Smooth muscle cell (in vitro differentiated cells): ENCODE data around the gene TSEN34. TPM values are rescaled to one million over a fixed set of nuclear protein-coding genes. Genes with fewer than 3 reads are reported as not detected.
A peak's percentile ranks its signal among the peaks of the same experiment; 100 is the strongest.

Experiments
- DNase-seq: peaks from one replicate; lab custom pipeline; 2025; ENCODE audit not compliant: unreplicated experiment; lab: John Stamatoyannopoulos, UW
- H2AFZ ChIP-seq: fragments of 200-600 bp; sonication (generic); 2 replicates; pipeline ENCODE4 v1.6.0; 2016; ENCODE audit warnings: antibody characterized with exemption, low read depth, mild to moderate bottlenecking
- H3F3A ChIP-seq: fragments of 200-600 bp; sonication (generic); 2 replicates; pipeline ENCODE4 v1.6.0; 2017; ENCODE audit warnings: antibody characterized with exemption, low read depth
- H3K27ac ChIP-seq: fragments of 200-600 bp; sonication (generic); 2 replicates; pipeline ENCODE4 v1.5.1; 2016; ENCODE audit warnings: low read depth, mild to moderate bottlenecking
- H3K27me3 ChIP-seq: fragments of 200-600 bp; sonication (generic); 2 replicates; pipeline ENCODE4 v1.6.1; 2016; ENCODE audit warnings: low read depth, mild to moderate bottlenecking
- H3K36me3 ChIP-seq: fragments of 200-600 bp; sonication (generic); 2 replicates; pipeline ENCODE4 v1.5.1; 2016; ENCODE audit warnings: low read depth
- H3K4me1 ChIP-seq: fragments of 200-600 bp; sonication (generic); 2 replicates; pipeline ENCODE4 v1.5.1; 2016; ENCODE audit warnings: low read depth
- H3K4me2 ChIP-seq: fragments of 200-600 bp; sonication (generic); 2 replicates; pipeline ENCODE4 v1.6.0; 2016; ENCODE audit warnings: mild to moderate bottlenecking
- H3K4me3 ChIP-seq: fragments of 200-600 bp; sonication (generic); 2 replicates; pipeline ENCODE4 v1.5.1; 2016; ENCODE audit warnings: mild to moderate bottlenecking
- H3K79me2 ChIP-seq: fragments of 200-600 bp; sonication (generic); 2 replicates; pipeline ENCODE4 v1.6.0; 2016; ENCODE audit warnings: low read depth, mild to moderate bottlenecking
- H3K9ac ChIP-seq: fragments of 200-600 bp; sonication (generic); 2 replicates; pipeline ENCODE4 v1.6.0; 2016; ENCODE audit warnings: low read depth
- H3K9me3 ChIP-seq: fragments of 200-600 bp; sonication (generic); replicated peaks from 2 replicates; pipeline ENCODE4 v1.5.1; 2016; ENCODE audit warnings: low read depth
- H4K20me1 ChIP-seq: fragments of 200-600 bp; sonication (generic); 2 replicates; pipeline ENCODE4 v1.6.0; 2016; ENCODE audit warnings: low read depth
- CTCF ChIP-seq: fragments of 200-600 bp; sonication (generic); IDR thresholded peaks from 2 replicates; pipeline ENCODE4 v1.5.1; 2017; ENCODE audit warnings: borderline replicate concordance, mild to moderate bottlenecking, antibody characterized with exemption; ENCODE audit not compliant: insufficient read depth, poor library complexity, severe bottlenecking
- WGBS: methylation state at CpG from one replicate; pipeline ENCODE4 v1.1.7; 2016; ENCODE audit warnings: low lambda C conversion rate; 5-methylcytosine and 5-hydroxymethylcytosine counted together
- polyA plus RNA-seq: library from polyadenylated mRNA; unstranded; fragments of >200 nt; fragmentation: Nextera tagmentation; extraction: Ambion mirVana; gene quantifications from 2 replicates; pipeline ENCODE4 v1.2.1, GENCODE V29; 2016
- total RNA-seq: library from RNA; depleted of rRNA; stranded (reverse); fragments of >200 nt; gene quantifications from 2 replicates; pipeline ENCODE4 v1.2.3, GENCODE V29; 2014

TSEN34 gene
- total and polyA plus RNA-seq, 2 experiments from 2014 or later = 45.8 to 79.5 TPM

- Histone ChIP-seq H3K4me2 (no peak overlapping the region), H3K27me3 (no peaks in the 10 kb centered on the region), H3K27ac (no peak overlapping the region), H4K20me1 (peaks cover 16% of the 10 kb centered on the region), H3K4me1 (peaks cover 6% of the 10 kb centered on the region), H3K36me3 (no peaks in the 10 kb centered on the region), H3K9ac (no peak overlapping the region), H2AFZ (no peak overlapping the region), H3K79me2 (peaks cover 19% of the 10 kb centered on the region), H3K9me3 (no peaks in the 10 kb centered on the region), H3F3A (no peaks in the 10 kb centered on the region), H3K4me3 (no peak overlapping the region)
- DNase-seq = no peak
- WGBS = 95% methylated on average over 11 of the region's 11 CpGs
- no peak for TF ChIP-seq CTCF
Measured at GRCh38 chr19:54186934-54187381, 4.2 kb upstream of the TSEN34 start.

DNA sequence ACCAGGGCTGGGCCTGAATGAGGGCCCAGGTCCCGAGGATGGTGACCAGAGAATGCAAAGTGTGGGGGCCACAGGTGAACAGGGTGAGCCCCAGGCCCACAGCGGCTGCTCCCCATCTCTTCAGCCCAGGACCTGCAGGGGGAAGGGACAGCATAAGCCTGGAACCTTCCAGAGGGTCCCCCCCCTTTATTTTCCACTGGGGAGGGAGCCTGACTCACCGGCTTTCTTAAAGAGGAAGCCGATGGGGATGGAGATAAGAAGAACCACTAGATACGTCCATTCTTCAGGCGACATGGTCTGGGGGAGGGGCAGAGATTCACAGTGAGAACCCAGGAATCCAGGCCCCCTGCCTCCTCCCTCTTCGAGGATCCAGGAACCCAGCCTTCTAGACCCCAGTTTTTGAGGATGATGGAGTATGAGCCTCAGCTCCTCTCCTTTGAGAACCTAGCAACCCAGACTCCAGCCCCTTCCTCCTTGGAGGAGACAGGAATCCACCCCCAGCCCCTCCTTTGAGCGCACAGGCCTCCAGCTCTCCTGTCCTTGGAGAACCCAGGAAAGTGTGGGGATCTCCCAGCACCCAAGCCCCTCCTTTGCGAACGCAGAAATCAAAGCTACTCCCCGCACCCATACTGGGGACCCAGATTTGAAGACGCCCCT lies 2.8 kb upstream of the TSEN34 start:
- H3K9me3 ChIP-seq = no peaks in the 10 kb centered on the region
- H3K79me2 ChIP-seq = peaks cover 28% of the 10 kb centered on the region
- no peaks in the 10 kb centered on the region for H3K27me3 ChIP-seq
- H4K20me1 ChIP-seq = peaks cover 16% of the 10 kb centered on the region
- no peaks in the 10 kb centered on the region for H3K36me3 ChIP-seq
- peak overlapping the region; percentile 98 for H3K27ac ChIP-seq
- H2AFZ ChIP-seq = no peak overlapping the region
- no peak for TF ChIP-seq CTCF
- H3F3A ChIP-seq = peaks cover 11% of the 10 kb centered on the region
- peak overlapping the region; percentile 90 for H3K4me3 ChIP-seq
- peaks cover 6% of the 10 kb centered on the region for H3K4me1 ChIP-seq
- DNase-seq = no peak
- peak overlapping the region; percentile 85 for H3K4me2 ChIP-seq
- peak overlapping the region; percentile 84 for H3K9ac ChIP-seq
- WGBS = 14% methylated on average over 12 of the region's 12 CpGs

DNA sequence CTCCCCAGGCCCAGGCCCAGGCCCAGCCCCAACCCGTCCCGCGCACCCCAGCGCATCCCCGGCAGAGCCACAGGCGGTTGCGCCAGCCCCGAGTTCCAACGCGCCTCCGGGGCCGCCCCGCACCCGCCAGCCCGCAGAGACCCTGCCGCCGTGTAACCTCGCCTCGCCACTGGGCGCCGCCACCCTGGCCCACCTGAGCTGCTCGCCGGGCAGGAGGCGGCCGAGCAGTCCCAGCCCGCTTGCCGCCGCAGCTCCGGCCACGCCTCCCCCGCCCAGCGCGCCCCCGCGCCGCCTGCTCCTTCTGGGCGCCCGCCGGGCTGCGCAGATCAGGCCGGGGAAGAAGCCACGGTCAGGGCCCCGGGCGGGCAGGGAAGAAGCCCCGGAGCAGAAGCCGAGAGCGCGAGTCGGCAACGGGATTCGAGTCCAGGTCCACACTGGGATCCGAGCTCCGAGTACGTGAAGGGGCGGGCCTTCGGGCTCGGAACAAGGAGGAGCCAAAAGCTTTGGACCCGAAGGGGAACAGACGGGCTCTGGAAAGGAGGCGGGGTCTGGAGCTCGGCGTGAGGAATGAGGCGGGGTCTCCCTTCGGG lies 1.9 kb upstream of the TSEN34 start, which contains the start of gene MBOAT7:
TSS of gene MBOAT7 (minus strand) at position 436 of the 590 bp plus-strand sequence. CDS start 1,072 bp downstream, outside the sequence.
- DNase-seq = no peak
- Histone ChIP-seq H2AFZ (peak within 1 kb of the TSS; percentile 90), H3K4me1 (peaks cover 6% of the 10 kb centered on the region), H3K36me3 (no peaks in the 10 kb centered on the region), H3K4me3 (peak within 1 kb of the TSS; percentile 90), H3K4me2 (peak within 1 kb of the TSS; percentile 85), H3K79me2 (peaks cover 37% of the 10 kb centered on the region), H3K9me3 (no peaks in the 10 kb centered on the region), H3K27ac (peak within 1 kb of the TSS; percentile 98), H3K27me3 (no peaks in the 10 kb centered on the region), H4K20me1 (peaks cover 16% of the 10 kb centered on the region), H3F3A (peaks cover 11% of the 10 kb centered on the region), H3K9ac (peak within 1 kb of the TSS; percentile 96)
- WGBS = under 1% methylated on average over 53 of the region's 64 CpGs
- no peak for TF ChIP-seq CTCF
